Measurements from ENCODE around the gene CAMK1D. TPM values are rescaled to one million over a fixed set of nuclear protein-coding genes. Genes with fewer than 3 reads are reported as not detected.
"Not testable (repeated sequence)": the region's sequence is repeated elsewhere in the genome, so short reads cannot be mapped to it uniquely, and the experiment has no call there.

Gene CAMK1D
- total RNA-seq, 1 donor from 2014 or later, result 3.1 TPM

GRCh38 chr10:12791728-12792127 is 442.4 kb downstream of the CAMK1D start:
- no peak for DNase-seq (ENCODE audit: low spot score)

- no peak for DNase-seq (ENCODE audit: low spot score)
These were observed 443.7 kb downstream of the CAMK1D start for GRCh38 chr10:12792889-12793556.

- DNase-seq (ENCODE audit: low spot score), result no peak
These were observed 446.2 kb downstream of the CAMK1D start for GRCh38 chr10:12795315-12796110.

GRCh38 chr10:12796401-12797160 is 447.2 kb downstream of the CAMK1D start:
- no peak for DNase-seq (ENCODE audit: low spot score)

GRCh38 chr10:12797471-12798262 is 448.3 kb downstream of the CAMK1D start:
- no peak for DNase-seq (ENCODE audit: low spot score)

- DNase-seq (ENCODE audit: low spot score), result no peak
These were observed 449.8 kb downstream of the CAMK1D start for GRCh38 chr10:12799144-12799543.

- DNase-seq (ENCODE audit: low spot score), result no peak
These were observed 450.4 kb downstream of the CAMK1D start for GRCh38 chr10:12799714-12800113.

GRCh38 chr10:12800302-12800701 is 451.0 kb downstream of the CAMK1D start:
- DNase-seq (ENCODE audit: low spot score), result no peak

GRCh38 chr10:12801214-12802087 is 452.1 kb downstream of the CAMK1D start:
- no peak for DNase-seq (ENCODE audit: low spot score)

GRCh38 chr10:12803776-12804175 is 454.4 kb downstream of the CAMK1D start:
- DNase-seq (ENCODE audit: low spot score), result no peak

GRCh38 chr10:12806228-12807095 is 457.1 kb downstream of the CAMK1D start:
- no peak for DNase-seq (ENCODE audit: low spot score)

- DNase-seq (ENCODE audit: low spot score), result no peak
These were observed 457.9 kb downstream of the CAMK1D start for GRCh38 chr10:12807096-12807755.

- no peak for DNase-seq (ENCODE audit: low spot score)
These were observed 458.8 kb downstream of the CAMK1D start for GRCh38 chr10:12808014-12808613.

- DNase-seq (ENCODE audit: low spot score), result not testable (repeated sequence)
These were observed 460.7 kb downstream of the CAMK1D start for GRCh38 chr10:12810046-12810445.

- peak; percentile 65 for DNase-seq (ENCODE audit: low spot score)
These were observed 462.5 kb downstream of the CAMK1D start for GRCh38 chr10:12811826-12812225.

GRCh38 chr10:12812571-12812970 is 463.2 kb downstream of the CAMK1D start:
- DNase-seq (ENCODE audit: low spot score), result no peak

GRCh38 chr10:12814166-12814565 is 464.8 kb downstream of the CAMK1D start:
- no peak for DNase-seq (ENCODE audit: low spot score)

GRCh38 chr10:12819071-12819470 is 469.7 kb downstream of the CAMK1D start:
- no peak for DNase-seq (ENCODE audit: low spot score)

- DNase-seq (ENCODE audit: low spot score), result no peak
These were observed 470.3 kb downstream of the CAMK1D start for GRCh38 chr10:12819656-12820055.
